SK-N-SH treated with all-trans-retinoic acid at 6 μM for 48 hours (cell line): Measurements from ENCODE around the gene R3HDM2.
"Not testable (repeated sequence)": the region's sequence is repeated elsewhere in the genome, so short reads cannot be mapped to it uniquely, and the experiment has no call there.

ENCODE experiments used
- ATAC-seq: fragments of 200-7000 bp; cut with Tn5 transposase; 3 replicates; pipeline ENCODE4 v1.9.1; 2020; ENCODE audit warnings: mild to moderate bottlenecking, moderate library complexity
- ARNTL ChIP-seq: fragments of 450-650 bp; formaldehyde crosslinking; IDR thresholded peaks from 2 replicates; pipeline ENCODE4 v1.5.0; 2020; ENCODE audit warnings: low read depth, mild to moderate bottlenecking, moderate library complexity, borderline replicate concordance
- CSDC2 ChIP-seq: fragments of 250-450 bp; sonication (Bioruptor Pico); IDR thresholded peaks from 2 replicates; pipeline ENCODE4 v1.5.0; 2020; ENCODE audit warnings: mild to moderate bottlenecking, moderate library complexity
- GLIS3 ChIP-seq: fragments of 250-450 bp; sonication (Bioruptor Pico); IDR thresholded peaks from 2 replicates; pipeline ENCODE4 v1.5.0; 2020; ENCODE audit warnings: mild to moderate bottlenecking, moderate library complexity
- ISL1 ChIP-seq: fragments of 250-450 bp; sonication (Bioruptor Pico); IDR thresholded peaks from 2 replicates; pipeline ENCODE4 v2.1.2; 2022; ENCODE audit warnings: mild to moderate bottlenecking, moderate library complexity
- OSR1 ChIP-seq: fragments of 250-450 bp; sonication (Bioruptor Pico); IDR thresholded peaks from 2 replicates; pipeline ENCODE4 v1.8.0; 2022; ENCODE audit warnings: moderate library complexity, mild to moderate bottlenecking, inconsistent platforms
- PPARA ChIP-seq: fragments of 250-450 bp; sonication (Bioruptor Pico); IDR thresholded peaks from 2 replicates; pipeline ENCODE4 v1.5.0; 2020; ENCODE audit warnings: mild to moderate bottlenecking, borderline replicate concordance
- SNAI2 ChIP-seq: fragments of 250-450 bp; sonication (Bioruptor Pico); IDR thresholded peaks from 2 replicates; pipeline ENCODE4 v1.5.0; 2020; ENCODE audit warnings: mild to moderate bottlenecking, moderate library complexity
- TOX ChIP-seq: fragments of 250-450 bp; sonication (Bioruptor Pico); IDR thresholded peaks from 2 replicates; pipeline ENCODE4 v1.8.0; 2021; ENCODE audit warnings: mild to moderate bottlenecking, moderate library complexity, borderline replicate concordance
- ZC3H10 ChIP-seq: fragments of 250-450 bp; sonication (Bioruptor Pico); IDR thresholded peaks from 2 replicates; pipeline ENCODE4 v1.5.1; 2021; ENCODE audit warnings: mild to moderate bottlenecking, moderate library complexity
- ZFP3 ChIP-seq: fragments of 250-450 bp; sonication (Bioruptor Pico); IDR thresholded peaks from 2 replicates; pipeline ENCODE4 v1.5.0; 2020; ENCODE audit warnings: mild to moderate bottlenecking, moderate library complexity
- ZFP30 ChIP-seq: fragments of 450-650 bp; formaldehyde crosslinking; IDR thresholded peaks from 2 replicates; pipeline ENCODE4 v1.5.0; 2022; ENCODE audit warnings: mild to moderate bottlenecking, moderate library complexity
- ZNF565 ChIP-seq: fragments of 450-650 bp; formaldehyde crosslinking; conservative IDR thresholded peaks from 2 replicates; pipeline ENCODE4 v1.5.0; 2020; ENCODE audit warnings: low read depth, mild to moderate bottlenecking, moderate library complexity
- ZNF70 ChIP-seq: fragments of 450-650 bp; formaldehyde crosslinking; IDR thresholded peaks from 2 replicates; pipeline ENCODE4 v1.5.0; 2020; ENCODE audit warnings: mild to moderate bottlenecking, moderate library complexity
- ZNF8 ChIP-seq: fragments of 450-650 bp; formaldehyde crosslinking; IDR thresholded peaks from 2 replicates; pipeline ENCODE4 v1.5.0; 2020; ENCODE audit warnings: mild to moderate bottlenecking, moderate library complexity
- TF ChIP-seq, protein P1 (sequence below): fragments of 250-450 bp; sonication (Bioruptor Pico); IDR thresholded peaks from 2 replicates; pipeline ENCODE4 v1.5.1; 2021; ENCODE audit warnings: mild to moderate bottlenecking, moderate library complexity
- TF ChIP-seq, protein P2 (sequence below): fragments of 250-450 bp; sonication (Bioruptor Pico); IDR thresholded peaks from 2 replicates; pipeline ENCODE4 v1.5.0; 2020; ENCODE audit warnings: mild to moderate bottlenecking, moderate library complexity
- TF ChIP-seq, protein P3 (sequence below): fragments of 250-450 bp; sonication (Bioruptor Pico); IDR thresholded peaks from 2 replicates; pipeline ENCODE4 v1.8.0; 2020; ENCODE audit warnings: mild to moderate bottlenecking, moderate library complexity, borderline replicate concordance
- TF ChIP-seq, protein P4 (sequence below): fragments of 250-450 bp; sonication (Bioruptor Pico); IDR thresholded peaks from 2 replicates; pipeline ENCODE4 v1.8.0; 2021; ENCODE audit warnings: low read depth, mild to moderate bottlenecking, moderate library complexity, borderline replicate concordance

Gene R3HDM2

DNA sequence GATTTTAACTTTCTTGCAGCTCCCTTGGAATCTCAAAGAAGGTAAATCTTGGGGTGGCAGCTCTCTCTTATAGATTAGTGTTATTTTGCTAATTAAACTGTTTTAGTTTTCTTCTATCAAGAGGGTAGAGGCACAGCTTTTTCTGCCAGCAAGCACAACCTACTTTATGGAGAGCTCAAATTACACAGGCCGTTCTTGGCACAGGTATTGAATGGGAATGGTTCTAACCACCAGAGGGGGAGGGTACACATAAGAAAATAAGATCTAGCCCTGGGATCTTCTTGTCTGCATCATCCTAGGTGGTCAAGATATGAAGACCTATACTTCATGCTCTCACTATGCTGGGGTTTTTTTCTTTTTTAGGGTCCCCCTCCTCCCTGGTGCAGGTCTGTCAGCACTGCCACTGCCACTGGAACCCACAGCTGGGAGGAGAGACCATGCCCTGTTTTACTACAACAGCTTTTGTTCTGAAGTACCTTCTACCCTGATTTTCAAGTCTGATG, 131.3 kb downstream of the R3HDM2 start:
- peak; percentile 69 for ATAC-seq
- TF ChIP-seq, protein P1, sequence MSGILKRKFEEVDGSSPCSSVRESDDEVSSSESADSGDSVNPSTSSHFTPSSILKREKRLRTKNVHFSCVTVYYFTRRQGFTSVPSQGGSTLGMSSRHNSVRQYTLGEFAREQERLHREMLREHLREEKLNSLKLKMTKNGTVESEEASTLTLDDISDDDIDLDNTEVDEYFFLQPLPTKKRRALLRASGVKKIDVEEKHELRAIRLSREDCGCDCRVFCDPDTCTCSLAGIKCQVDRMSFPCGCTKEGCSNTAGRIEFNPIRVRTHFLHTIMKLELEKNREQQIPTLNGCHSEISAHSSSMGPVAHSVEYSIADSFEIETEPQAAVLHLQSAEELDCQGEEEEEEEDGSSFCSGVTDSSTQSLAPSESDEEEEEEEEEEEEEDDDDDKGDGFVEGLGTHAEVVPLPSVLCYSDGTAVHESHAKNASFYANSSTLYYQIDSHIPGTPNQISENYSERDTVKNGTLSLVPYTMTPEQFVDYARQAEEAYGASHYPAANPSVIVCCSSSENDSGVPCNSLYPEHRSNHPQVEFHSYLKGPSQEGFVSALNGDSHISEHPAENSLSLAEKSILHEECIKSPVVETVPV = no peak
- no peak for TF ChIP-seq ZFP30
- no peak for TF ChIP-seq ZC3H10 (CRISPR knock-in tag)
- TF ChIP-seq ZNF70 (CRISPR knock-in tag) = no peak
- TF ChIP-seq OSR1 (CRISPR knock-in tag) = no peak
- no peak for TF ChIP-seq GLIS3 (CRISPR knock-in tag)
- TF ChIP-seq CSDC2 = no peak
- no peak for TF ChIP-seq SNAI2 (CRISPR knock-in tag)
- no peak for TF ChIP-seq ZFP3 (CRISPR knock-in tag)
- TF ChIP-seq, protein P2, sequence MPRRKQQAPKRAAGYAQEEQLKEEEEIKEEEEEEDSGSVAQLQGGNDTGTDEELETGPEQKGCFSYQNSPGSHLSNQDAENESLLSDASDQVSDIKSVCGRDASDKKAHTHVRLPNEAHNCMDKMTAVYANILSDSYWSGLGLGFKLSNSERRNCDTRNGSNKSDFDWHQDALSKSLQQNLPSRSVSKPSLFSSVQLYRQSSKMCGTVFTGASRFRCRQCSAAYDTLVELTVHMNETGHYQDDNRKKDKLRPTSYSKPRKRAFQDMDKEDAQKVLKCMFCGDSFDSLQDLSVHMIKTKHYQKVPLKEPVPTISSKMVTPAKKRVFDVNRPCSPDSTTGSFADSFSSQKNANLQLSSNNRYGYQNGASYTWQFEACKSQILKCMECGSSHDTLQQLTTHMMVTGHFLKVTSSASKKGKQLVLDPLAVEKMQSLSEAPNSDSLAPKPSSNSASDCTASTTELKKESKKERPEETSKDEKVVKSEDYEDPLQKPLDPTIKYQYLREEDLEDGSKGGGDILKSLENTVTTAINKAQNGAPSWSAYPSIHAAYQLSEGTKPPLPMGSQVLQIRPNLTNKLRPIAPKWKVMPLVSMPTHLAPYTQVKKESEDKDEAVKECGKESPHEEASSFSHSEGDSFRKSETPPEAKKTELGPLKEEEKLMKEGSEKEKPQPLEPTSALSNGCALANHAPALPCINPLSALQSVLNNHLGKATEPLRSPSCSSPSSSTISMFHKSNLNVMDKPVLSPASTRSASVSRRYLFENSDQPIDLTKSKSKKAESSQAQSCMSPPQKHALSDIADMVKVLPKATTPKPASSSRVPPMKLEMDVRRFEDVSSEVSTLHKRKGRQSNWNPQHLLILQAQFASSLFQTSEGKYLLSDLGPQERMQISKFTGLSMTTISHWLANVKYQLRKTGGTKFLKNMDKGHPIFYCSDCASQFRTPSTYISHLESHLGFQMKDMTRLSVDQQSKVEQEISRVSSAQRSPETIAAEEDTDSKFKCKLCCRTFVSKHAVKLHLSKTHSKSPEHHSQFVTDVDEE = no peak
- TF ChIP-seq ARNTL = no peak
- no peak for TF ChIP-seq TOX (CRISPR knock-in tag)
- no peak for TF ChIP-seq ISL1 (CRISPR knock-in tag)
- no peak for TF ChIP-seq ZNF8 (CRISPR knock-in tag)
- TF ChIP-seq ZNF565 (CRISPR knock-in tag) = no peak
- TF ChIP-seq, protein P3, sequence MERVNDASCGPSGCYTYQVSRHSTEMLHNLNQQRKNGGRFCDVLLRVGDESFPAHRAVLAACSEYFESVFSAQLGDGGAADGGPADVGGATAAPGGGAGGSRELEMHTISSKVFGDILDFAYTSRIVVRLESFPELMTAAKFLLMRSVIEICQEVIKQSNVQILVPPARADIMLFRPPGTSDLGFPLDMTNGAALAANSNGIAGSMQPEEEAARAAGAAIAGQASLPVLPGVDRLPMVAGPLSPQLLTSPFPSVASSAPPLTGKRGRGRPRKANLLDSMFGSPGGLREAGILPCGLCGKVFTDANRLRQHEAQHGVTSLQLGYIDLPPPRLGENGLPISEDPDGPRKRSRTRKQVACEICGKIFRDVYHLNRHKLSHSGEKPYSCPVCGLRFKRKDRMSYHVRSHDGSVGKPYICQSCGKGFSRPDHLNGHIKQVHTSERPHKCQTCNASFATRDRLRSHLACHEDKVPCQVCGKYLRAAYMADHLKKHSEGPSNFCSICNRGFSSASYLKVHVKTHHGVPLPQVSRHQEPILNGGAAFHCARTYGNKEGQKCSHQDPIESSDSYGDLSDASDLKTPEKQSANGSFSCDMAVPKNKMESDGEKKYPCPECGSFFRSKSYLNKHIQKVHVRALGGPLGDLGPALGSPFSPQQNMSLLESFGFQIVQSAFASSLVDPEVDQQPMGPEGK (CRISPR knock-in tag) = no peak
- TF ChIP-seq, all 23 proteins: peak for 0

DNA sequence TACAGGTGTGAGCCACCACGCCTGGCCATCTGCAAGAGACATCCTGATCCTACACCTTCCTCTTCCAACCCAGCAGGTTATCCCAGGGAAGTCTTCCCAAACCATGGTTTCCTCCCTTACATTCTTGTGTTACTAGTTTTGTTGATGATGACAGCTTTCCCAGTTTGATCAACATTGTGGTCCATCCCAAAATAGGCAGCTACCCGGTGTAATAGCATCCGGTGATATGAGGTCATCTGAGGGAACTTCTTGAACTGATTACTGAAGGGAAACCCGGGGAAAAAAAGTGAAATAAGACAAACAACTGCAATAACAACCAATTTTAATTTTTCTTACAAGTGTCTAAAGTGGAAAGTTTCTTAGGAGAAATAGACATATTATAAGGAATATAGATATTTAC, 134.6 kb downstream of the R3HDM2 start:
- TF ChIP-seq ZFP30 = no peak
- no peak for ATAC-seq

DNA sequence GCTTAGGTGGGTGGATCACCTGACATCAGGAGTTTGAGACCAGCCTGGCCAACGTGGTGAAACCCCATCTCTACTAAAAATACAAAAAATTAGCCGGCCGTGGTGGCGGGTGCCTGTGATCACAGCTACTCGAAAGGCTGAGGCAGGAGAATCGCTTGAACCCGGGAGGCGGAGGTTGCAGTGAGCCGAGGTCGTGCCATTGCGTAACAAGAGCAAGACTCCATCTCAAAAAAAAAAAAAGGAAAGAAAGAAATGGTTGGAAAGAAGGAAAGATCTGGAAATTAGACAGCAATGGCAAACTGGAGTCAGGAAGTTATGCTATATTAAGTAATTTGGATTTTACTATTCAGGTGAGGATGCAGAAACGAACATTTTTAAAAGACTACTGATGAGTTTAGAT, 148.8 kb downstream of the R3HDM2 start:
- not testable (repeated sequence) for ATAC-seq

DNA sequence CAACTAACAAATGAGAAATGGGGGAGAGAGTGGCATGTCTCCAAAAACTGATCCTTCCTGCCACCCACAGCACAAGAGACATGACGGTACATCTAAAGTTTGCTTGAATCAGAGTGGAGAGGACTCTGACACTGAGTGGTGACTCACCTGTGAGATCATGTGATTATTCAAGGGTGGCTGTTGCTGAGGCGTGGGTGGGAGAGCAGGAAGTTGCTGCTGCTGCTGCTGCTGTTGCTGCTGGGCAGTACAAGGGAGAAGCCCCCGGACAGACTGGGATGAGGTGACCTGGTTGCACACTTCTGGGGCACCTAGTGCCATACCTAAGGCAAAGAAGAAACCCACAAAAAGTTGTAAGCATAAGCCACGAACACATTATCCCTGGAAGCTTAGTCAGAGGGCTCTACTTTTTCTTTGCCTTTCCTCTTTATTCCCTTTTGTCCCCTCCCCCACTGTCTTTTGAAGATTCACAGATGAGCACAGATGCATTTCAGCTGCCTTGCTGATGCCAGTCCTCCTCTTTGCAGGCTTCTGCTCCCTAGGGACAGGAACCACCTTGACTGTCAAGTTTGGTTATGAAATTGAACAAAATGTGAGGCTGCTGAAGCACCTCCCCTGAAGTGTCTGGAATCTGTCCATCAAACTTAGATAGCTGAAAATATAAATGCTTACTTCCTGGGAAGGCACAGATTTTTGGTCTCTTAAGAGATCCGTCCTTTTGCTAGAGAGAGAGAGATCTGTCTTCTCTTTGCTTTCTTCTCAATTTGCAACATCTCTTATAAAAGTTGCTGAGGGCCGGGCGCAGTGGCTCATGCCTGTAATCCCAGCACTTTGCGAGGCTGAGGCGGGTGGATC, 150.4 kb downstream of the R3HDM2 start:
- TF ChIP-seq ZNF8 (CRISPR knock-in tag) (no peak), ZNF70 (CRISPR knock-in tag) (no peak), ZNF565 (CRISPR knock-in tag) (no peak), ZC3H10 (CRISPR knock-in tag) (no peak), GLIS3 (CRISPR knock-in tag) (no peak), ISL1 (CRISPR knock-in tag) (no peak), PPARA (CRISPR knock-in tag) (no peak)
- TF ChIP-seq, protein P4, sequence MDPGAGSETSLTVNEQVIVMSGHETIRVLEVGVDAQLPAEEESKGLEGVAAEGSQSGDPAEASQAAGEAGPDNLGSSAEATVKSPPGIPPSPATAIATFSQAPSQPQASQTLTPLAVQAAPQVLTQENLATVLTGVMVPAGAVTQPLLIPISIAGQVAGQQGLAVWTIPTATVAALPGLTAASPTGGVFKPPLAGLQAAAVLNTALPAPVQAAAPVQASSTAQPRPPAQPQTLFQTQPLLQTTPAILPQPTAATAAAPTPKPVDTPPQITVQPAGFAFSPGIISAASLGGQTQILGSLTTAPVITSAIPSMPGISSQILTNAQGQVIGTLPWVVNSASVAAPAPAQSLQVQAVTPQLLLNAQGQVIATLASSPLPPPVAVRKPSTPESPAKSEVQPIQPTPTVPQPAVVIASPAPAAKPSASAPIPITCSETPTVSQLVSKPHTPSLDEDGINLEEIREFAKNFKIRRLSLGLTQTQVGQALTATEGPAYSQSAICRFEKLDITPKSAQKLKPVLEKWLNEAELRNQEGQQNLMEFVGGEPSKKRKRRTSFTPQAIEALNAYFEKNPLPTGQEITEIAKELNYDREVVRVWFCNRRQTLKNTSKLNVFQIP (CRISPR knock-in tag) = no peak
- peak; percentile 95 for ATAC-seq
